ENCODE measurements around the gene TMCC2.

- TF ChIP-seq CTCF (IDR thresholded peaks at IDR 0.05) (no peak), POLR2A (IDR thresholded peaks at IDR 0.05) (no peak), POLR2AphosphoS5 (IDR thresholded peaks at IDR 0.05) (no peak), EP300 (IDR thresholded peaks at IDR 0.05) (no peak)
Measured at GRCh38 chr1:205188098-205188497, 39.6 kb upstream of the TMCC2 start.

Data from upper lobe of left lung (tissue), 4 donors.